K562 (cell line): ENCODE results near the gene IRS1. TPM values are rescaled to one million over a fixed set of nuclear protein-coding genes. Genes with fewer than 3 reads are reported as not detected.

ENCODE experiments used
- ATAC-seq: fragments of 200-7000 bp; cut with Tn5 transposase; 3 replicates; pipeline ENCODE4 v1.9.1; 2020; ENCODE audit warnings: moderate library complexity
- BruUV-seq: library from RNA; stranded (reverse); fragments of 400-500 nt; replicated peaks from 2 replicates; lab custom pipeline; 2021; lab: Mats Ljungman, UMichigan
- CTCF ChIA-PET: fragments of 300-600 bp; formaldehyde crosslinking; extraction: SDS; loops from one replicate; lab custom pipeline; 2021; ENCODE audit warnings: low intra/inter-chr PET ratio; lab: Yijun Ruan, JAX
- POLR2A ChIA-PET: fragments of 300-600, 350-650 bp; sonication (Branson Sonifier 250); formaldehyde crosslinking; extraction: SDS; loops from one replicate; lab custom pipeline; 2021; ENCODE audit warnings: antibody characterized with exemption, inconsistent platforms; lab: Yijun Ruan, JAX
- DNase-seq, 4 experiments: peaks; one replicate each; pipeline versions ENCODE4 v3.0.0 to v3.0.0-alpha.2; 2011 to 2018; ENCODE audit warnings: low spot score in 3 of 4, mixed read lengths in 3 of 4; ENCODE audit errors: extremely low read depth in 1 of 4
- FAIRE-seq: peaks from 2 replicates; lab custom pipeline; 2011; peaks lifted over from hg19 to GRCh38; lab: Jason Lieb, UNC
- H2AFZ ChIP-seq: 2 replicates; pipeline ENCODE4 v1.6.0; 2011; ENCODE audit warnings: low read depth, low read length, control low read depth, inconsistent platforms
- H3K27ac ChIP-seq: fragments of 200-600 bp; 3 replicates; pipeline ENCODE4 v1.8.0; 2011; ENCODE audit warnings: low read depth, mild to moderate bottlenecking, control low read depth, inconsistent platforms, low read length, moderate library complexity, mixed read lengths; ENCODE audit errors: extremely low read depth
- H3K27me3 ChIP-seq, 2 experiments: fragments of 300-600 bp in 1 of 2; 2 replicates in 1 of 2; 3 replicates in 1 of 2; pipeline versions ENCODE4 v1.6.0 to v1.8.0; 2011; ENCODE audit warnings: inconsistent platforms in 2 of 2, low read length in 2 of 2, mild to moderate bottlenecking in 1 of 2, mixed read lengths in 1 of 2, moderate library complexity in 1 of 2; ENCODE audit not compliant: control insufficient read depth in 2 of 2, insufficient read depth in 2 of 2
- H3K36me3 ChIP-seq: fragments of 300-600 bp; 3 replicates; pipeline ENCODE4 v1.8.0; 2011; ENCODE audit warnings: mild to moderate bottlenecking, low read length, inconsistent platforms; ENCODE audit not compliant: control insufficient read depth, insufficient read depth
- H3K4me1 ChIP-seq, 2 experiments: fragments of 200-600 bp in 1 of 2; replicated peaks in 1 of 2; 2 replicates in 1 of 2; 3 replicates in 1 of 2; pipeline versions ENCODE4 v1.5.1 to v1.8.0; 2011; ENCODE audit warnings: inconsistent platforms in 2 of 2, low read length in 2 of 2, mild to moderate bottlenecking in 1 of 2, mixed read lengths in 1 of 2, moderate library complexity in 1 of 2; ENCODE audit not compliant: control insufficient read depth in 2 of 2, insufficient read depth in 2 of 2
- H3K4me2 ChIP-seq: 2 replicates; pipeline ENCODE4 v1.6.1; 2011; ENCODE audit warnings: low read length, control low read depth, inconsistent platforms, mixed read lengths; ENCODE audit not compliant: insufficient read depth
- H3K4me3 ChIP-seq: fragments of 200-600 bp; sonication (generic), shearing (Covaris generic); 2 replicates; pipeline ENCODE4 v1.5.1; 2016; ENCODE audit warnings: control low read depth, inconsistent platforms
- H3K79me2 ChIP-seq: fragments of 200-600 bp; 3 replicates; pipeline ENCODE4 v1.8.0; 2011; ENCODE audit warnings: low read length, inconsistent platforms; ENCODE audit not compliant: control insufficient read depth, insufficient read depth
- H3K9ac ChIP-seq, 2 experiments: 2 replicates each; pipeline versions ENCODE4 v1.6.0 to v1.6.1; 2011; ENCODE audit warnings: low read depth in 2 of 2, low read length in 2 of 2, control low read depth in 1 of 2, inconsistent platforms in 1 of 2, mild to moderate bottlenecking in 1 of 2, mixed read lengths in 1 of 2; ENCODE audit not compliant: insufficient read depth in 1 of 2
- H3K9me1 ChIP-seq: one replicate; pipeline ENCODE4 v1.6.0; 2011; ENCODE audit warnings: inconsistent platforms, mild to moderate bottlenecking, low read length, moderate library complexity; ENCODE audit not compliant: control insufficient read depth, insufficient read depth
- H3K9me3 ChIP-seq: replicated peaks from 2 replicates; pipeline ENCODE4 v1.5.1; 2011; ENCODE audit warnings: low read depth, low read length, inconsistent platforms; ENCODE audit not compliant: control insufficient read depth, insufficient read depth
- H4K20me1 ChIP-seq: replicated peaks from 2 replicates; pipeline ENCODE4 v1.6.1; 2011; ENCODE audit warnings: low read length, inconsistent platforms, mixed read lengths; ENCODE audit not compliant: control insufficient read depth, insufficient read depth
- EP400 ChIP-seq: fragments of 450-650 bp; IDR thresholded peaks from 2 replicates; pipeline ENCODE4 v1.6.1; 2017; ENCODE audit warnings: antibody characterized with exemption, mild to moderate bottlenecking, moderate library complexity
- LEF1 ChIP-seq: fragments of 450-650 bp; IDR thresholded peaks from 2 replicates; pipeline ENCODE4 v1.6.1; 2016; ENCODE audit warnings: mild to moderate bottlenecking
- RAD51 ChIP-seq: fragments of 450-650 bp; IDR thresholded peaks from 2 replicates; pipeline ENCODE4 v1.7.1; 2016; ENCODE audit warnings: low read depth, mild to moderate bottlenecking, borderline replicate concordance
- RBM15 ChIP-seq: fragments of 200-400 bp; formaldehyde crosslinking; IDR thresholded peaks from 2 replicates; pipeline ENCODE4 v1.6.1; 2018; ENCODE audit warnings: mild to moderate bottlenecking, low read length, moderate library complexity; ENCODE audit not compliant: insufficient read depth
- RFX1 ChIP-seq: fragments of 450-650 bp; IDR thresholded peaks from 2 replicates; pipeline ENCODE4 v1.6.1; 2016; ENCODE audit warnings: mild to moderate bottlenecking, moderate library complexity
- SMARCA5 ChIP-seq: fragments of 450-650 bp; IDR thresholded peaks from 2 replicates; pipeline ENCODE4 v1.6.1; 2016
- ZNF12 ChIP-seq: sonication (generic); formaldehyde crosslinking; IDR thresholded peaks from 2 replicates; pipeline ENCODE4 v1.4.0; 2020; ENCODE audit warnings: mild to moderate bottlenecking, missing genetic modification reagents
- ZNF785 ChIP-seq: fragments of 250-450 bp; sonication (Bioruptor Pico); IDR thresholded peaks from 2 replicates; pipeline ENCODE4 v1.4.0; 2020; ENCODE audit warnings: mild to moderate bottlenecking
- WGBS: fragments of 100-300 bp; shearing (Covaris generic); methylation state at CpG from one replicate; pipeline ENCODE4 v1.1.6; 2016; ENCODE audit warnings: low coverage, mixed read lengths; ENCODE audit not compliant: insufficient coverage; ENCODE audit errors: missing lambda C conversion rate; 5-methylcytosine and 5-hydroxymethylcytosine counted together
- in situ Hi-C: fragments of 300-500 bp; cut with MboI; formaldehyde crosslinking; loops from 4 replicates; pipeline ENCODE4 v1.15.0; 2018; ENCODE audit warnings: inconsistent platforms, mixed read lengths
- intact Hi-C: fragments of 100-400 bp; cut with micrococcal nuclease; formaldehyde crosslinking; loops from 2 replicates; pipeline ENCODE4 v1.14.2; 2022
- polyA plus RNA-seq, 8 experiments: library from polyadenylated mRNA; depleted of rRNA in 4 of 8; stranded (reverse) in 5 of 8; unstranded in 3 of 8; fragments of >200 nt; fragmentation: Nextera tagmentation in 2 of 8; fragmentation: Illumina TruSeq in 1 of 8; extraction: Ambion mirVana in 2 of 8; extraction: Trizol in 1 of 8; gene quantifications; 2 replicates each; pipeline versions ENCODE4 v1.2.1 to v1.2.3, GENCODE V29; 2011 to 2014; ENCODE audit warnings: inconsistent platforms in 1 of 8, missing spikeins in 1 of 8
- total RNA-seq, 7 experiments: library from RNA; depleted of rRNA in 6 of 7; stranded (reverse); fragments of >200 nt in 6 of 7; fragmentation: Illumina TruSeq in 2 of 7; extraction: Trizol in 2 of 7; gene quantifications; 2 replicates each; pipeline versions ENCODE4 v1.2.1 to v1.2.3, GENCODE V29; 2011 to 2021; ENCODE audit warnings: low replicate concordance in 1 of 7

IRS1 gene
- total and polyA plus RNA-seq, 9 of the 15 experiments (the other 6 are each of a cell fraction or from before 2014, with no cell fraction given): under 0.01 to 0.31 (median 0.08) TPM; not detected in 1

DNA sequence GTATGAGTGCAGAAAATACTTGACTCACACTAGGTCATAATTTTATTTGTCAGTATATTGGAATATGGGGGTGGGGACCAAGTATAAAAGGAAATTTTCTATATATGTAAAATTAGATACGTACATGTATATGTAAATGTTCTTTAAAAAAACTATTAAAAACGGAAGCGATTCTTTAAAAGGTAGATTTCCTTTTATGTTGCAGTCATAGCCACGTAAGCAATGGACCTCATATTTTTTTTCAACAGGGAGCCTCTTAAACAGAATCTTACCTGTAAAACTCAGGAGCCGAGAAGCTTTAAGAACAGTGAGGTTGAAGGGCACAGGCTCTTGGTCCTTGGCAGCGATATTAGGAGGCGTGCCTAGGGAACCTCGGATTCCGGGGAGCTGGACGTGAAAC lies 39.5 kb upstream of the IRS1 start:
- H3K79me2 ChIP-seq: peaks cover 96% of the 10 kb centered on the region
- no TSS peak for BruUV-seq
- DNase-seq (no peak), FAIRE-seq (no peak), ATAC-seq (no peak)
- TF ChIP-seq ZNF785 (CRISPR knock-in tag) (no peak), SMARCA5 (no peak), LEF1 (no peak), RAD51 (no peak), RFX1 (no peak), EP400 (no peak), ZNF12 (CRISPR knock-in tag) (no peak), RBM15 (no peak)
- no peaks in the 10 kb centered on the region for H3K9me3 ChIP-seq
- peaks cover 9% of the 10 kb centered on the region in 2 experiments for H3K4me1 ChIP-seq
- H2AFZ ChIP-seq: no peak overlapping the region; the same call in 1 of the 2 replicates
- H3K27me3 ChIP-seq: no peaks in the 10 kb centered on the region
- peak overlapping the region; percentile 53 for H3K4me2 ChIP-seq
- intact Hi-C loops: no loop called here
- H3K9me1 ChIP-seq: no peaks in the 10 kb centered on the region
- no peaks in the 10 kb centered on the region for H4K20me1 ChIP-seq
- H3K9ac ChIP-seq: peak overlapping the region; percentile 84 to 97; a peak in 3 of 4 replicates
- POLR2A ChIA-PET: interaction anchor here (1.7 kb wide), 1 partner anchor 9 kb away, joined by 6 read pairs; no protein-coding TSS in a partner anchor
- H3K4me3 ChIP-seq: peak overlapping the region; percentile 1; the same call in 1 of the 2 replicates
- in situ Hi-C loops: no loop called here
- WGBS: 34% methylated on average over 10 of the region's 10 CpGs
- peak overlapping the region; percentile 100 for H3K27ac ChIP-seq
- CTCF ChIA-PET: interaction anchor here (0.6 kb wide), 1 partner anchor 80 kb away, joined by 3 read pairs; no protein-coding TSS in a partner anchor
- H3K36me3 ChIP-seq: peaks cover 11% of the 10 kb centered on the region; the same call in 2 of the 3 replicates
